IMR-90 (cell line): ENCODE results near the gene PRRT2.
A peak's percentile ranks its signal among the peaks of the same experiment; 100 is the strongest.

Source experiments
- BHLHE40 ChIP-seq: fragments of 150-350 bp; IDR thresholded peaks from 2 replicates; pipeline ENCODE4 v1.6.1; 2016; ENCODE audit warnings: mild to moderate bottlenecking, low read depth, low read length
- CEBPB ChIP-seq: IDR thresholded peaks from 2 replicates; pipeline ENCODE4 v1.6.1; 2012; ENCODE audit warnings: low read depth, low read length, improper control_type of control experiment
- CTCF ChIP-seq: conservative IDR thresholded peaks from 2 replicates; pipeline ENCODE4 v1.5.1; 2012; ENCODE audit warnings: mild to moderate bottlenecking, low read depth, low read length, improper control_type of control experiment
- ELK1 ChIP-seq: fragments of 150-350 bp; IDR thresholded peaks from 2 replicates; pipeline ENCODE4 v1.6.1; 2016; ENCODE audit warnings: low read depth, mild to moderate bottlenecking, low read length, moderate library complexity, borderline replicate concordance
- FOS ChIP-seq: fragments of 150-350 bp; IDR thresholded peaks from 2 replicates; pipeline ENCODE4 v1.6.1; 2016; ENCODE audit warnings: low read depth, low read length
- MAFK ChIP-seq: IDR thresholded peaks from 2 replicates; pipeline ENCODE4 v1.6.1; 2012; ENCODE audit warnings: low read depth, low read length, improper control_type of control experiment
- MXI1 ChIP-seq: IDR thresholded peaks from 2 replicates; pipeline ENCODE4 v1.6.1; 2012; ENCODE audit warnings: low read depth, mild to moderate bottlenecking, low read length, moderate library complexity, borderline replicate concordance
- NFE2L2 ChIP-seq: fragments of 150-350 bp; IDR thresholded peaks from 2 replicates; pipeline ENCODE4 v1.6.1; 2016; ENCODE audit warnings: low read depth, mild to moderate bottlenecking, low read length
- POLR2A ChIP-seq: IDR thresholded peaks from 2 replicates; pipeline ENCODE4 v1.6.1; 2012; ENCODE audit warnings: mild to moderate bottlenecking, low read depth, low read length
- RAD21 ChIP-seq: IDR thresholded peaks from 2 replicates; pipeline ENCODE4 v1.6.1; 2012; ENCODE audit warnings: low read length, improper control_type of control experiment
- RCOR1 ChIP-seq: IDR thresholded peaks from 2 replicates; pipeline ENCODE4 v1.6.1; 2012; ENCODE audit warnings: mild to moderate bottlenecking, low read length, improper control_type of control experiment; ENCODE audit not compliant: insufficient replicate concordance
- RFX5 ChIP-seq: IDR thresholded peaks from 2 replicates; pipeline ENCODE4 v1.8.0; 2012; ENCODE audit warnings: low read depth, mild to moderate bottlenecking, low read length, moderate library complexity
- SMC3 ChIP-seq: fragments of 150-350 bp; IDR thresholded peaks from 2 replicates; pipeline ENCODE4 v1.6.1; 2016; ENCODE audit warnings: low read depth, mild to moderate bottlenecking, antibody characterized with exemption, low read length, moderate library complexity
- USF2 ChIP-seq: fragments of 150-350 bp; IDR thresholded peaks from 2 replicates; pipeline ENCODE4 v1.6.1; 2017; ENCODE audit warnings: mild to moderate bottlenecking, antibody characterized with exemption, low read length, low read depth

GRCh38 chr16:29807426-29808218, 4.4 kb upstream of the PRRT2 start:
- no peak for TF ChIP-seq POLR2A
- TF ChIP-seq CTCF, result peak; percentile 66
- TF ChIP-seq FOS, result no peak
- TF ChIP-seq USF2, result peak; percentile 70
- TF ChIP-seq RAD21, result peak; percentile 82
- TF ChIP-seq SMC3, result peak; percentile 46; the same call in 1 of the 2 replicates
- TF ChIP-seq MXI1, result peak; percentile 90
- TF ChIP-seq RFX5, result no peak
- no peak for TF ChIP-seq ELK1
- TF ChIP-seq BHLHE40, result peak; percentile 63
- TF ChIP-seq RCOR1, result no peak
- peak; percentile 42 for TF ChIP-seq CEBPB
- TF ChIP-seq MAFK, result no peak
- TF ChIP-seq NFE2L2, result no peak
